Tibial artery (tissue), 4 donors: ENCODE results near the gene CAND2.

Experiments
- DNase-seq, 2 donors: peaks; one replicate each; pipeline ENCODE4 v3.0.0-alpha.2; 2019
- H3K27ac ChIP-seq, 2 donors: fragments of 200-600 bp; sonication (generic) in 1 of 2; 1 replicate in 1 of 2; 2 replicates in 1 of 2; pipeline ENCODE4 v1.5.1; 2018 to 2019; ENCODE audit warnings: mild to moderate bottlenecking in 1 of 2
- H3K27me3 ChIP-seq, 2 donors: fragments of 200-600 bp; sonication (generic) in 1 of 2; one replicate each; pipeline versions ENCODE4 v1.5.1 to v1.6.0; 2016 to 2019
- H3K36me3 ChIP-seq, 3 donors: fragments of 200-600 bp; sonication (generic) in 2 of 3; one replicate each; pipeline ENCODE4 v1.5.1; 2016 to 2019; ENCODE audit warnings: mild to moderate bottlenecking in 2 of 3
- H3K4me1 ChIP-seq, 4 donors: fragments of 200-600 bp; sonication (generic) in 2 of 4; 1 replicate in 3 of 4; 2 replicates in 1 of 4; pipeline ENCODE4 v1.5.1; 2016 to 2019
- H3K4me3 ChIP-seq, 2 donors: fragments of 200-600 bp; sonication (generic) in 1 of 2; 1 replicate in 1 of 2; 2 replicates in 1 of 2; pipeline ENCODE4 v1.5.1; 2018 to 2019; ENCODE audit warnings: mild to moderate bottlenecking in 2 of 2
- H3K9me3 ChIP-seq, 3 donors: fragments of 200-600 bp; sonication (generic) in 1 of 3; one replicate each; pipeline ENCODE4 v1.5.1; 2016 to 2019
- CTCF ChIP-seq, 2 experiments: fragments of 200-600 bp in 1 of 2; fragments of 450-650 bp in 1 of 2; IDR thresholded peaks; one replicate each; pipeline ENCODE4 v1.5.1; 2017 to 2019; ENCODE audit warnings: antibody characterized with exemption in 2 of 2, mild to moderate bottlenecking in 1 of 2, moderate library complexity in 1 of 2
- intact Hi-C: fragments of 100-400 bp; cut with DNase I; formaldehyde crosslinking; loops from one replicate; pipeline ENCODE4 v1.15.0; 2023; ENCODE audit warnings: low total_unique reads

Gene CAND2

GRCh38 chr3:12756175-12756574, 40.3 kb upstream of the CAND2 start:
- no peak for DNase-seq
- Histone ChIP-seq H3K9me3 (no peaks in the 10 kb centered on the region), H3K4me1 (peaks cover 0 to 13% (median 7%) of the 10 kb centered on the region in 4 donors), H3K36me3 (no peaks in the 10 kb centered on the region), H3K27ac (no peak overlapping the region), H3K4me3 (no peak overlapping the region), H3K27me3 (no peaks in the 10 kb centered on the region)
- TF ChIP-seq CTCF (IDR thresholded peaks at IDR 0.05) = no peak
- intact Hi-C loops = no loop called here

- intact Hi-C loops = no loop called here
- no peaks in the 10 kb centered on the region for H3K36me3 ChIP-seq
- H3K4me3 ChIP-seq = no peak overlapping the region
- DNase-seq = no peak
- H3K9me3 ChIP-seq = no peaks in the 10 kb centered on the region
- H3K4me1 ChIP-seq = peaks cover 0 to 13% (median 7%) of the 10 kb centered on the region in 4 donors
- H3K27me3 ChIP-seq = no peaks in the 10 kb centered on the region
- TF ChIP-seq CTCF (IDR thresholded peaks at IDR 0.05) = no peak
- no peak overlapping the region for H3K27ac ChIP-seq
Measured at GRCh38 chr3:12756635-12757034, 39.8 kb upstream of the CAND2 start.

GRCh38 chr3:12758025-12758781, 38.3 kb upstream of the CAND2 start:
- no peaks in the 10 kb centered on the region for H3K9me3 ChIP-seq
- H3K4me1 ChIP-seq = peaks cover 0 to 13% (median 7%) of the 10 kb centered on the region in 4 donors
- H3K36me3 ChIP-seq = no peaks in the 10 kb centered on the region
- no peaks in the 10 kb centered on the region for H3K27me3 ChIP-seq
- H3K4me3 ChIP-seq = no peak overlapping the region
- intact Hi-C loops = no loop called here
- peak in 1 of 2 donors; percentile 39 for DNase-seq
- H3K27ac ChIP-seq = peak overlapping the region; percentile 54 to 59
- no peak for TF ChIP-seq CTCF (IDR thresholded peaks at IDR 0.05)

GRCh38 chr3:12759097-12759679, 37.3 kb upstream of the CAND2 start, which contains the start of gene TMEM40:
Gene TMEM40 (minus strand): TSS chr3:12759259. CDS start chr3:12749832, 9,427 bp downstream.
- Histone ChIP-seq H3K27me3 (no peaks in the 10 kb centered on the region), H3K27ac (peak within 1 kb of the TSS; percentile 54 to 59), H3K36me3 (no peaks in the 10 kb centered on the region), H3K9me3 (no peaks in the 10 kb centered on the region), H3K4me3 (no peak within 1 kb of the TSS), H3K4me1 (peaks cover 0 to 13% (median 7%) of the 10 kb centered on the region in 4 donors)
- DNase-seq = no peak
- intact Hi-C loops = no loop called here
- TF ChIP-seq CTCF (IDR thresholded peaks at IDR 0.05) = no peak

- H3K4me3 ChIP-seq = no peak overlapping the region
- no peak overlapping the region for H3K27ac ChIP-seq
- H3K27me3 ChIP-seq = no peaks in the 10 kb centered on the region
- intact Hi-C loops = no loop called here
- H3K4me1 ChIP-seq = peaks cover 0 to 13% (median 7%) of the 10 kb centered on the region in 4 donors
- DNase-seq = no peak
- H3K36me3 ChIP-seq = no peaks in the 10 kb centered on the region
- no peak for TF ChIP-seq CTCF (IDR thresholded peaks at IDR 0.05)
- H3K9me3 ChIP-seq = no peaks in the 10 kb centered on the region
Measured at GRCh38 chr3:12759693-12760565, 36.6 kb upstream of the CAND2 start.
